MCF 10A (cell line): Measurements from ENCODE around the gene AIDA. TPM values are rescaled to one million over a fixed set of nuclear protein-coding genes. Genes with fewer than 3 reads are reported as not detected.

ENCODE experiments used
- BruUV-seq: library from RNA; stranded (reverse); fragments of 400-500 nt; replicated peaks from 2 replicates; lab custom pipeline; 2021; lab: Mats Ljungman, UMichigan
- CTCF ChIA-PET: fragments of 300-600 bp; sonication (Branson Sonifier 250); formaldehyde crosslinking; extraction: SDS; loops from one replicate; lab custom pipeline; 2021; ENCODE audit warnings: antibody characterized with exemption, inconsistent platforms; lab: Yijun Ruan, JAX
- POLR2A ChIA-PET: fragments of 300-600, 350-650 bp; sonication (Branson Sonifier 250); formaldehyde crosslinking; extraction: SDS; loops from one replicate; lab custom pipeline; 2020; ENCODE audit warnings: antibody characterized with exemption, inconsistent platforms; lab: Yijun Ruan, JAX
- DNase-seq: peaks from one replicate; pipeline ENCODE4 v3.0.0-alpha.2; 2018; ENCODE audit not compliant: unreplicated experiment
- H3K27ac Mint-ChIP-seq: one replicate; pipeline ENCODE4 v1.8.0; 2022; ENCODE audit warnings: mild to moderate bottlenecking, low read depth, mixed read lengths; ENCODE audit not compliant: unreplicated experiment
- H3K27me3 Mint-ChIP-seq: one replicate; pipeline ENCODE4 v1.8.0; 2022; ENCODE audit warnings: mixed read lengths; ENCODE audit not compliant: insufficient read depth, unreplicated experiment
- H3K36me3 Mint-ChIP-seq: one replicate; pipeline ENCODE4 v1.8.0; 2022; ENCODE audit warnings: mild to moderate bottlenecking, moderate library complexity, mixed read lengths; ENCODE audit not compliant: insufficient read depth, unreplicated experiment
- H3K4me1 Mint-ChIP-seq: one replicate; pipeline ENCODE4 v1.8.0; 2022; ENCODE audit warnings: mixed read lengths; ENCODE audit not compliant: insufficient read depth, unreplicated experiment
- H3K4me3 Mint-ChIP-seq: one replicate; pipeline ENCODE4 v1.8.0; 2022; ENCODE audit warnings: mild to moderate bottlenecking, moderate library complexity, mixed read lengths; ENCODE audit not compliant: unreplicated experiment
- H3K9me3 Mint-ChIP-seq: one replicate; pipeline ENCODE4 v1.8.0; 2022; ENCODE audit warnings: mixed read lengths; ENCODE audit not compliant: unreplicated experiment
- CTCF ChIP-seq: fragments of 200-600 bp; IDR thresholded peaks from one replicate; pipeline ENCODE4 v1.8.0; 2022; ENCODE audit warnings: antibody characterized with exemption, mild to moderate bottlenecking; ENCODE audit not compliant: unreplicated experiment
- intact Hi-C: fragments of 100-400 bp; cut with micrococcal nuclease; formaldehyde crosslinking; loops from 2 replicates; pipeline ENCODE4 v1.14.1; 2022
- total RNA-seq: library from RNA; stranded (reverse); gene quantifications from 2 replicates; pipeline ENCODE4 v1.2.3, GENCODE V29; 2022

AIDA gene
- total RNA-seq, 1 experiment from 2014 or later = 133 TPM

GRCh38 chr1:222654849-222655248 lies 57.4 kb downstream of the AIDA start:
- no peak overlapping the region for H3K4me3 Mint-ChIP-seq
- no peak for DNase-seq
- H3K36me3 Mint-ChIP-seq = peaks cover 100% of the 10 kb centered on the region
- no peaks in the 10 kb centered on the region for H3K4me1 Mint-ChIP-seq
- no TSS peak for BruUV-seq
- no peaks in the 10 kb centered on the region for H3K27me3 Mint-ChIP-seq
- intact Hi-C loops = no loop called here
- TF ChIP-seq CTCF = no peak
- no peaks in the 10 kb centered on the region for H3K9me3 Mint-ChIP-seq
- CTCF ChIA-PET = interaction anchor here (0.6 to 1.9 kb wide), 3 partner anchors 10 to 192 kb away, joined by 3 to 6 read pairs (median 6); no protein-coding TSS in a partner anchor
- H3K27ac Mint-ChIP-seq = peak overlapping the region; percentile 1
- POLR2A ChIA-PET = interaction anchor here (0.8 to 3.5 kb wide), 2 partner anchors 10 to 26 kb away, joined by 3 to 19 read pairs; no protein-coding TSS in a partner anchor

- TF ChIP-seq CTCF = no peak
- H3K27ac Mint-ChIP-seq = no peak overlapping the region
- no TSS peak for BruUV-seq
- H3K4me3 Mint-ChIP-seq = no peak overlapping the region
- CTCF ChIA-PET = interaction anchor here (0.8 to 1.5 kb wide), 7 partner anchors 9 to 198 kb away, joined by 3 to 6 read pairs (median 4); no protein-coding TSS in a partner anchor
- peaks cover 94% of the 10 kb centered on the region for H3K36me3 Mint-ChIP-seq
- intact Hi-C loops = no loop called here
- H3K4me1 Mint-ChIP-seq = no peaks in the 10 kb centered on the region
- POLR2A ChIA-PET = interaction anchor here (0.5 to 3.5 kb wide), 7 partner anchors 8 to 188 kb away, joined by 3 to 19 read pairs (median 4); no protein-coding TSS in a partner anchor
- no peak for DNase-seq
- no peaks in the 10 kb centered on the region for H3K27me3 Mint-ChIP-seq
- no peaks in the 10 kb centered on the region for H3K9me3 Mint-ChIP-seq
These were observed 59.0 kb downstream of the AIDA start for GRCh38 chr1:222653178-222653827.

GRCh38 chr1:222652676-222653075 lies 59.6 kb downstream of the AIDA start:
- ChIA-PET CTCF (interaction anchor here (0.8 to 1.5 kb wide), 7 partner anchors 8 to 197 kb away, joined by 3 to 5 read pairs (median 3); no protein-coding TSS in a partner anchor), POLR2A (interaction anchor here (1.1 to 1.6 kb wide), 4 partner anchors 9 to 187 kb away, joined by 3 to 6 read pairs (median 4); no protein-coding TSS in a partner anchor)
- Mint-ChIP-seq H3K27ac (no peak overlapping the region), H3K4me3 (no peak overlapping the region), H3K4me1 (no peaks in the 10 kb centered on the region), H3K27me3 (no peaks in the 10 kb centered on the region), H3K9me3 (no peaks in the 10 kb centered on the region), H3K36me3 (peaks cover 90% of the 10 kb centered on the region)
- intact Hi-C loops = no loop called here
- no peak for TF ChIP-seq CTCF
- no peak for DNase-seq
- no TSS peak for BruUV-seq

GRCh38 chr1:222644636-222644980 lies 67.7 kb downstream of the AIDA start:
- POLR2A ChIA-PET = interaction anchor here (0.7 to 5.1 kb wide), 35 partner anchors 9 to 1471 kb away, joined by 3 to 70 read pairs (median 5); partner anchors contain the start of genes AIDA, BROX, MIA3 and TAF1A
- BruUV-seq = TSS peak; percentile 55
- peaks cover 37% of the 10 kb centered on the region for H3K36me3 Mint-ChIP-seq
- intact Hi-C loops = loop anchor here (1.0 to 5.0 kb wide), 4 partner anchors 27 to 438 kb away; partner anchors contain the start of genes AIDA and BROX
- H3K4me3 Mint-ChIP-seq = peak overlapping the region; percentile 85
- TF ChIP-seq CTCF = no peak
- no peaks in the 10 kb centered on the region for H3K9me3 Mint-ChIP-seq
- CTCF ChIA-PET = interaction anchor here (0.7 to 8.7 kb wide), 8 partner anchors 8 to 1237 kb away, joined by 3 to 76 read pairs (median 8); no protein-coding TSS in a partner anchor
- no peaks in the 10 kb centered on the region for H3K27me3 Mint-ChIP-seq
- peaks cover 10% of the 10 kb centered on the region for H3K4me1 Mint-ChIP-seq
- peak overlapping the region; percentile 97 for H3K27ac Mint-ChIP-seq
- no peak for DNase-seq
